ENCODE measurements around the gene HSPBP1. TPM values are rescaled to one million over a fixed set of nuclear protein-coding genes. Genes with fewer than 3 reads are reported as not detected.

The HSPBP1 gene
- total and polyA plus RNA-seq, 9 of the 15 experiments (the other 6 are each of a cell fraction or from before 2014, with no cell fraction given) = 0.83 to 81.3 (median 21.8) TPM

DNA sequence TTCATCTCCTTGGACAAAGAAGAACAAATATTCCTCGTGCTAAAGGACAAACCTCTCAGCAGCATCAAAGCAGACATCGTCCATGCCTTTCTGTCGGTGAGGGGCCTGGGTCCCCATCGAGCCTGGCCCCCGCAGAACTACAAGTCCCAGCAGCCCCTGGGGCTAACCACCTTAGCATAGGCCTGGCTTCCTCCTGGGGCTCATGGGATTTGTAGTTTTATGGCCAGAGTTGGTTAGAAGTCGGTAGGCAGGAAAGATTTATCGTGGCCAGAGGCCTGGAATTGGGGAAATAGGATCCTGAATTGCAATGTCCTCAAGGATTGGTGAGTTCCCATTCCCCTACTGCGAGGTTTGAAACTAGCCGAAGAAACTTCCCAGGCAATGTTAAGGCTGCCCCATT, 25.6 kb upstream of the HSPBP1 start (continued):
- TF ChIP-seq CHD2 (IDR thresholded peaks at IDR 0.05; ENCODE audit: low read depth, low read length) (0 out of 2 replicates have a peak, but pooled peaks have one; percentile 31), CREM (IDR thresholded peaks at IDR 0.05; ENCODE audit: low read depth) (peak; percentile 76), ZKSCAN1 (IDR thresholded peaks at IDR 0.05; ENCODE audit: low read depth, low read length) (no peak), SPI1 (IDR thresholded peaks at IDR 0.05; ENCODE audit: borderline replicate concordance, low read depth, low read length) (0 out of 2 replicates have a peak, but pooled peaks have one; percentile 11), KAT2B (IDR thresholded peaks at IDR 0.05; ENCODE audit: low read depth, low read length) (no peak), GABPB1 (CRISPR knock-in tag; IDR thresholded peaks at IDR 0.05) (peak; percentile 74; the same call in 1 of the 2 replicates), CHD1 (IDR thresholded peaks at IDR 0.05; ENCODE audit: low read length) (no peak), PRDM10 (IDR thresholded peaks at IDR 0.05; ENCODE audit: partially characterized antibody) (no peak), DIDO1 (tag; IDR thresholded peaks at IDR 0.05; ENCODE audit: low read depth) (no peak), ZFX (CRISPR knock-in tag; IDR thresholded peaks at IDR 0.05) (peak; percentile 42; the same call in 1 of the 2 replicates), CCAR2 (IDR thresholded peaks at IDR 0.05; ENCODE audit: low read depth, low read length) (no peak), ZNF766 (CRISPR knock-in tag; conservative IDR thresholded peaks at IDR 0.05) (peak; percentile 75), EGR1 (conservative IDR thresholded peaks at IDR 0.05) (0 out of 2 replicates have a peak, but pooled peaks have one; percentile 6), ELF1 (tag; IDR thresholded peaks at IDR 0.05) (0 out of 2 replicates have a peak, but pooled peaks have one; percentile 19), HDAC1 (IDR thresholded peaks at IDR 0.05) (no peak), ZNF644 (tag; IDR thresholded peaks at IDR 0.05; ENCODE audit: low read depth) (0 out of 2 replicates have a peak, but pooled peaks have one; percentile 64), MEIS2 (IDR thresholded peaks at IDR 0.05; ENCODE audit: partially characterized antibody) (no peak), SMARCA4 (IDR thresholded peaks at IDR 0.05) (no peak)
- TF ChIP-seq, protein P1, sequence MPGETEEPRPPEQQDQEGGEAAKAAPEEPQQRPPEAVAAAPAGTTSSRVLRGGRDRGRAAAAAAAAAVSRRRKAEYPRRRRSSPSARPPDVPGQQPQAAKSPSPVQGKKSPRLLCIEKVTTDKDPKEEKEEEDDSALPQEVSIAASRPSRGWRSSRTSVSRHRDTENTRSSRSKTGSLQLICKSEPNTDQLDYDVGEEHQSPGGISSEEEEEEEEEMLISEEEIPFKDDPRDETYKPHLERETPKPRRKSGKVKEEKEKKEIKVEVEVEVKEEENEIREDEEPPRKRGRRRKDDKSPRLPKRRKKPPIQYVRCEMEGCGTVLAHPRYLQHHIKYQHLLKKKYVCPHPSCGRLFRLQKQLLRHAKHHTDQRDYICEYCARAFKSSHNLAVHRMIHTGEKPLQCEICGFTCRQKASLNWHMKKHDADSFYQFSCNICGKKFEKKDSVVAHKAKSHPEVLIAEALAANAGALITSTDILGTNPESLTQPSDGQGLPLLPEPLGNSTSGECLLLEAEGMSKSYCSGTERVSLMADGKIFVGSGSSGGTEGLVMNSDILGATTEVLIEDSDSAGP (CRISPR knock-in tag; IDR thresholded peaks at IDR 0.05) = no peak
- TF ChIP-seq, protein P2, sequence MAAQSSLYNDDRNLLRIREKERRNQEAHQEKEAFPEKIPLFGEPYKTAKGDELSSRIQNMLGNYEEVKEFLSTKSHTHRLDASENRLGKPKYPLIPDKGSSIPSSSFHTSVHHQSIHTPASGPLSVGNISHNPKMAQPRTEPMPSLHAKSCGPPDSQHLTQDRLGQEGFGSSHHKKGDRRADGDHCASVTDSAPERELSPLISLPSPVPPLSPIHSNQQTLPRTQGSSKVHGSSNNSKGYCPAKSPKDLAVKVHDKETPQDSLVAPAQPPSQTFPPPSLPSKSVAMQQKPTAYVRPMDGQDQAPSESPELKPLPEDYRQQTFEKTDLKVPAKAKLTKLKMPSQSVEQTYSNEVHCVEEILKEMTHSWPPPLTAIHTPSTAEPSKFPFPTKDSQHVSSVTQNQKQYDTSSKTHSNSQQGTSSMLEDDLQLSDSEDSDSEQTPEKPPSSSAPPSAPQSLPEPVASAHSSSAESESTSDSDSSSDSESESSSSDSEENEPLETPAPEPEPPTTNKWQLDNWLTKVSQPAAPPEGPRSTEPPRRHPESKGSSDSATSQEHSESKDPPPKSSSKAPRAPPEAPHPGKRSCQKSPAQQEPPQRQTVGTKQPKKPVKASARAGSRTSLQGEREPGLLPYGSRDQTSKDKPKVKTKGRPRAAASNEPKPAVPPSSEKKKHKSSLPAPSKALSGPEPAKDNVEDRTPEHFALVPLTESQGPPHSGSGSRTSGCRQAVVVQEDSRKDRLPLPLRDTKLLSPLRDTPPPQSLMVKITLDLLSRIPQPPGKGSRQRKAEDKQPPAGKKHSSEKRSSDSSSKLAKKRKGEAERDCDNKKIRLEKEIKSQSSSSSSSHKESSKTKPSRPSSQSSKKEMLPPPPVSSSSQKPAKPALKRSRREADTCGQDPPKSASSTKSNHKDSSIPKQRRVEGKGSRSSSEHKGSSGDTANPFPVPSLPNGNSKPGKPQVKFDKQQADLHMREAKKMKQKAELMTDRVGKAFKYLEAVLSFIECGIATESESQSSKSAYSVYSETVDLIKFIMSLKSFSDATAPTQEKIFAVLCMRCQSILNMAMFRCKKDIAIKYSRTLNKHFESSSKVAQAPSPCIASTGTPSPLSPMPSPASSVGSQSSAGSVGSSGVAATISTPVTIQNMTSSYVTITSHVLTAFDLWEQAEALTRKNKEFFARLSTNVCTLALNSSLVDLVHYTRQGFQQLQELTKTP (IDR thresholded peaks at IDR 0.05; ENCODE audit: low read depth in 1 of 2, partially characterized antibody in 2 of 2) = peak in 1 of 2 experiments; percentile 99
